SK-N-SH (cell line): Measurements from ENCODE around the gene CNPPD1. TPM values are rescaled to one million over a fixed set of nuclear protein-coding genes. Genes with fewer than 3 reads are reported as not detected.

Source experiments
- CTCF ChIA-PET: fragments of 300-600, 350-600 bp; formaldehyde crosslinking; extraction: SDS; loops from one replicate; lab custom pipeline; 2021; lab: Yijun Ruan, JAX
- POLR2A ChIA-PET: fragments of 350-600 bp; sonication (Branson Sonifier 250); formaldehyde crosslinking; extraction: SDS; loops from one replicate; lab custom pipeline; 2020; ENCODE audit warnings: antibody characterized with exemption, inconsistent platforms; lab: Yijun Ruan, JAX
- DNase-seq: peaks from one replicate; pipeline ENCODE4 v3.0.0; 2012
- H2AFZ ChIP-seq: fragments of 200-600 bp; sonication (generic); 2 replicates; pipeline ENCODE4 v1.8.1; 2016; ENCODE audit warnings: antibody characterized with exemption, mild to moderate bottlenecking, low read depth
- H3F3A ChIP-seq: fragments of 200-600 bp; sonication (generic); replicated peaks from 2 replicates; pipeline ENCODE3; 2016; ENCODE audit warnings: antibody characterized with exemption, mild to moderate bottlenecking; ENCODE audit not compliant: insufficient read depth
- H3K27ac ChIP-seq, 2 experiments: fragments of 200-500 bp in 1 of 2; fragments of 200-600 bp in 1 of 2; sonication (Bioruptor generic) in 1 of 2; sonication (generic), shearing (Covaris generic) in 1 of 2; 2 replicates each; pipeline versions ENCODE4 v1.5.1 to v1.6.1; 2014 to 2016; ENCODE audit warnings: low read depth in 2 of 2, inconsistent platforms in 1 of 2, low read length in 1 of 2, mild to moderate bottlenecking in 1 of 2, mixed read lengths in 1 of 2
- H3K27me3 ChIP-seq: fragments of 200-600 bp; sonication (generic), shearing (Covaris generic); 2 replicates; pipeline ENCODE4 v1.6.1; 2016; ENCODE audit warnings: mixed run types; ENCODE audit not compliant: insufficient read depth
- H3K36me3 ChIP-seq, 2 experiments: fragments of 200-500 bp in 1 of 2; fragments of 200-600 bp in 1 of 2; sonication (Bioruptor generic) in 1 of 2; sonication (generic) in 1 of 2; replicated peaks in 1 of 2; 2 replicates each; pipeline versions ENCODE3 to v1.5.1; 2014 to 2016; ENCODE audit warnings: low read length in 1 of 2, mild to moderate bottlenecking in 1 of 2; ENCODE audit not compliant: insufficient read depth in 2 of 2, control insufficient read depth in 1 of 2
- H3K4me1 ChIP-seq, 2 experiments: fragments of 200-500 bp in 1 of 2; fragments of 200-600 bp in 1 of 2; sonication (Bioruptor generic) in 1 of 2; sonication (generic), shearing (Covaris generic) in 1 of 2; 2 replicates each; pipeline versions ENCODE4 v1.5.1 to v1.6.1; 2014 to 2016; ENCODE audit warnings: low read depth in 1 of 2, low read length in 1 of 2, mixed run types in 1 of 2; ENCODE audit not compliant: insufficient read depth in 2 of 2, control insufficient read depth in 1 of 2
- H3K4me2 ChIP-seq: fragments of 200-600 bp; sonication (generic), shearing (Covaris generic); 2 replicates; pipeline ENCODE4 v1.6.1; 2017; ENCODE audit warnings: mixed run types
- H3K4me3 ChIP-seq, 2 experiments: fragments of 200-500 bp in 1 of 2; fragments of 200-600 bp in 1 of 2; sonication (Bioruptor generic) in 1 of 2; sonication (generic), shearing (Covaris generic) in 1 of 2; 2 replicates each; pipeline versions ENCODE4 v1.5.1 to v1.8.1; 2014 to 2016; ENCODE audit warnings: low read depth in 2 of 2, inconsistent platforms in 1 of 2, low read length in 1 of 2, mild to moderate bottlenecking in 1 of 2, mixed read lengths in 1 of 2, moderate library complexity in 1 of 2
- H3K79me2 ChIP-seq: fragments of 200-600 bp; sonication (generic); 2 replicates; pipeline ENCODE4 v1.8.1; 2017; ENCODE audit warnings: mild to moderate bottlenecking; ENCODE audit not compliant: insufficient read depth
- H3K9ac ChIP-seq: fragments of 200-600 bp; sonication (generic); 2 replicates; pipeline ENCODE4 v1.6.1; 2017; ENCODE audit warnings: mixed run types
- H3K9me2 ChIP-seq: fragments of 200-600 bp; sonication (generic); 2 replicates; pipeline ENCODE4 v1.6.1; 2017; ENCODE audit warnings: mixed run types
- H3K9me3 ChIP-seq: fragments of 200-600 bp; sonication (generic); 2 replicates; pipeline ENCODE4 v1.6.1; 2017; ENCODE audit warnings: mixed run types, mild to moderate bottlenecking, moderate library complexity
- H4K20me1 ChIP-seq: fragments of 200-600 bp; sonication (generic); 2 replicates; pipeline ENCODE4 v1.6.1; 2017; ENCODE audit warnings: mild to moderate bottlenecking, mixed run types; ENCODE audit not compliant: insufficient read depth
- CHD2 ChIP-seq: fragments of 150-350 bp; IDR thresholded peaks from 2 replicates; pipeline ENCODE4 v1.6.1; 2018; ENCODE audit warnings: low read length; ENCODE audit not compliant: partially characterized antibody
- CTCF ChIP-seq: fragments of 200-600 bp; sonication (generic); IDR thresholded peaks from 2 replicates; pipeline ENCODE4 v1.6.1; 2017; ENCODE audit warnings: antibody characterized with exemption, mild to moderate bottlenecking, moderate library complexity
- ELF1 ChIP-seq: IDR thresholded peaks from 2 replicates; pipeline ENCODE4 v1.4.0; 2012
- EZH2phosphoT487 ChIP-seq: fragments of 200-600 bp; sonication (generic); IDR thresholded peaks from 2 replicates; pipeline ENCODE4 v1.6.1; 2017; ENCODE audit warnings: low read depth, mixed run types, mild to moderate bottlenecking, antibody characterized with exemption, moderate library complexity, borderline replicate concordance
- FOSL2 ChIP-seq: IDR thresholded peaks from 2 replicates; pipeline ENCODE4 v1.4.0; 2012; ENCODE audit warnings: low read depth, mild to moderate bottlenecking, moderate library complexity, borderline replicate concordance
- FOXM1 ChIP-seq: IDR thresholded peaks from 2 replicates; pipeline ENCODE4 v1.4.0; 2012; ENCODE audit warnings: low read depth, mild to moderate bottlenecking
- GABPA ChIP-seq: IDR thresholded peaks from 2 replicates; pipeline ENCODE4 v1.4.0; 2012; ENCODE audit warnings: low read depth, mild to moderate bottlenecking
- GATA2 ChIP-seq: sonication (generic); formaldehyde crosslinking; IDR thresholded peaks from 2 replicates; pipeline ENCODE4 v1.5.0; 2020; ENCODE audit warnings: mild to moderate bottlenecking, missing genetic modification reagents
- JUND ChIP-seq: IDR thresholded peaks from 2 replicates; pipeline ENCODE4 v1.4.0; 2012
- MAX ChIP-seq: IDR thresholded peaks from 2 replicates; pipeline ENCODE4 v1.4.0; 2012; ENCODE audit warnings: low read depth
- MEF2A ChIP-seq: IDR thresholded peaks from 2 replicates; pipeline ENCODE4 v1.4.0; 2012; ENCODE audit warnings: low read depth, borderline replicate concordance
- MXI1 ChIP-seq: IDR thresholded peaks from 2 replicates; pipeline ENCODE4 v1.6.1; 2012; ENCODE audit warnings: mild to moderate bottlenecking, low read depth, low read length, improper control_type of control experiment
- NFIC ChIP-seq: IDR thresholded peaks from 2 replicates; pipeline ENCODE4 v1.4.0; 2012; ENCODE audit warnings: borderline replicate concordance
- NRF1 ChIP-seq: IDR thresholded peaks from 2 replicates; pipeline ENCODE4 v1.6.1; 2012; ENCODE audit warnings: low read depth, mild to moderate bottlenecking, low read length
- PBX3 ChIP-seq: IDR thresholded peaks from 2 replicates; pipeline ENCODE4; 2012
- RAD21 ChIP-seq: IDR thresholded peaks from 2 replicates; pipeline ENCODE4 v1.6.1; 2012; ENCODE audit warnings: mild to moderate bottlenecking, low read length
- RCOR1 ChIP-seq: fragments of 150-350 bp; IDR thresholded peaks from 2 replicates; pipeline ENCODE4 v1.6.1; 2017; ENCODE audit warnings: antibody characterized with exemption, low read length
- RFX5 ChIP-seq: IDR thresholded peaks from 2 replicates; pipeline ENCODE4 v1.6.1; 2012; ENCODE audit warnings: mild to moderate bottlenecking, improper control_type of control experiment, low read length
- RXRA ChIP-seq: IDR thresholded peaks from 2 replicates; pipeline ENCODE4 v1.4.0; 2012; ENCODE audit warnings: low read depth, mild to moderate bottlenecking, borderline replicate concordance
- SIN3A ChIP-seq: IDR thresholded peaks from 2 replicates; pipeline ENCODE4 v1.6.1; 2012; ENCODE audit warnings: low read depth, mild to moderate bottlenecking, low read length, moderate library complexity, borderline replicate concordance
- SMC3 ChIP-seq: IDR thresholded peaks from 2 replicates; pipeline ENCODE4 v1.6.1; 2012; ENCODE audit warnings: low read depth, low read length, improper control_type of control experiment
- TAF1 ChIP-seq: IDR thresholded peaks from 2 replicates; pipeline ENCODE4 v1.6.1; 2012; ENCODE audit warnings: low read depth, mild to moderate bottlenecking, low read length, moderate library complexity, borderline replicate concordance
- TCF12 ChIP-seq: IDR thresholded peaks from 2 replicates; pipeline ENCODE4 v1.4.0; 2012
- TEAD4 ChIP-seq: IDR thresholded peaks from 2 replicates; pipeline ENCODE4 v1.4.0; 2012; ENCODE audit warnings: mild to moderate bottlenecking, borderline replicate concordance; ENCODE audit not compliant: insufficient read depth
- USF1 ChIP-seq: IDR thresholded peaks from 2 replicates; pipeline ENCODE4 v1.4.0; 2012; ENCODE audit warnings: low read depth, borderline replicate concordance
- USF2 ChIP-seq: fragments of 150-350 bp; IDR thresholded peaks from 2 replicates; pipeline ENCODE4 v1.6.1; 2017; ENCODE audit warnings: antibody characterized with exemption, low read length, low read depth, borderline replicate concordance
- ZBTB33 ChIP-seq: IDR thresholded peaks from 2 replicates; pipeline ENCODE4 v1.4.0; 2012; ENCODE audit warnings: low read depth, borderline replicate concordance
- WGBS: methylation state at CpG from one replicate; pipeline ENCODE4 v1.1.6; 2017; ENCODE audit warnings: low lambda C conversion rate; 5-methylcytosine and 5-hydroxymethylcytosine counted together
- polyA plus RNA-seq, 3 experiments: library from polyadenylated mRNA; depleted of rRNA; stranded (reverse); fragments of >200 nt; gene quantifications; 2 replicates each; pipeline ENCODE4 v1.2.3, GENCODE V29; 2012

CNPPD1 gene
- 75.9 and 84.1 TPM in 2 replicates for polyA plus RNA-seq (2012; rRNA removed)
- polyA plus RNA-seq (2012; cell fraction: cytosol; rRNA removed): 45.1 and 54.5 TPM in 2 replicates
- 127 and 136 TPM in 2 replicates for polyA plus RNA-seq (2012; cell fraction: nucleus; rRNA removed)

GRCh38 chr2:219176818-219177551 is at the start of gene CNPPD1:
Gene CNPPD1 (minus strand): TSS chr2:219176925. CDS start chr2:219176828, 97 bp downstream.
- H3K79me2 ChIP-seq: peaks cover 38% of the 10 kb centered on the region
- no peaks in the 10 kb centered on the region for H3K27me3 ChIP-seq
- peaks cover 33 to 52% of the 10 kb centered on the region in 2 experiments for H3K36me3 ChIP-seq
- H3K4me1 ChIP-seq: peaks cover 0 to 17% of the 10 kb centered on the region in 2 experiments; a peak in 2 of 4 replicates
- no peaks in the 10 kb centered on the region for H3K9me2 ChIP-seq
- H3K27ac ChIP-seq: peak within 1 kb of the TSS; percentile 95 to 97
- H2AFZ ChIP-seq: peak within 1 kb of the TSS; percentile 91
- DNase-seq: peak; percentile 92
- POLR2A ChIA-PET: interaction anchor here (0.6 to 2.3 kb wide), 13 partner anchors 13 to 307 kb away, joined by 3 to 13 read pairs (median 4); partner anchors contain the start of genes ABCB6, ANKZF1, ATG9A and DNAJB2
- CTCF ChIA-PET: interaction anchor here (0.6 to 8.7 kb wide), 14 partner anchors 11 to 279 kb away, joined by 3 to 104 read pairs (median 6); partner anchors contain the start of genes NHEJ1 and ZFAND2B
- peak within 1 kb of the TSS; percentile 77 for H3K9ac ChIP-seq
- WGBS: 2% methylated on average over 36 of the region's 69 CpGs
- H3K9me3 ChIP-seq: no peaks in the 10 kb centered on the region
- peaks cover 4% of the 10 kb centered on the region for H3F3A ChIP-seq
- H3K4me3 ChIP-seq: peak within 1 kb of the TSS; percentile 80 to 89
- H3K4me2 ChIP-seq: peak within 1 kb of the TSS; percentile 96
- peaks cover 10% of the 10 kb centered on the region for H4K20me1 ChIP-seq
- no peak for TF ChIP-seq PBX3
- TF ChIP-seq CHD2: peak; percentile 7
- no peak for TF ChIP-seq EZH2phosphoT487
- no peak for TF ChIP-seq FOXM1
- TF ChIP-seq RCOR1: no peak
- no peak for TF ChIP-seq RAD21
- peak; percentile 67 for TF ChIP-seq MAX
- TF ChIP-seq TAF1: peak; percentile 49; the same call in 1 of the 2 replicates
- no peak for TF ChIP-seq RXRA
- peak; percentile 42; the same call in 1 of the 2 replicates for TF ChIP-seq MXI1
- TF ChIP-seq SMC3: no peak
- TF ChIP-seq TCF12: no peak
- TF ChIP-seq USF2: no peak
- peak; percentile 79 for TF ChIP-seq GABPA
- TF ChIP-seq RFX5: no peak
- TF ChIP-seq JUND: no peak
- no peak for TF ChIP-seq NRF1
- no peak for TF ChIP-seq MEF2A
- TF ChIP-seq USF1: peak; percentile 29; the same call in 1 of the 2 replicates
- no peak for TF ChIP-seq FOSL2
- TF ChIP-seq CTCF: no peak
- no peak for TF ChIP-seq NFIC
- TF ChIP-seq ZBTB33: no peak
- TF ChIP-seq GATA2: no peak
- TF ChIP-seq SIN3A: peak; percentile 62; the same call in 1 of the 2 replicates
- no peak for TF ChIP-seq TEAD4
- TF ChIP-seq ELF1: peak; percentile 79; the same call in 1 of the 2 replicates
